IPS-18a (cell line): ENCODE measurements around the gene PATJ.
"Not testable (repeated sequence)": the region's sequence is repeated elsewhere in the genome, so short reads cannot be mapped to it uniquely, and the experiment has no call there.

Source experiments
- H3K27ac ChIP-seq: one replicate; pipeline ENCODE4 v1.5.1; 2013; ENCODE audit warnings: low read length
- H3K27me3 ChIP-seq: one replicate; pipeline ENCODE4 v1.6.1; 2013; ENCODE audit warnings: mild to moderate bottlenecking, low read length; ENCODE audit not compliant: control insufficient read depth, insufficient read depth
- H3K36me3 ChIP-seq: one replicate; pipeline ENCODE4 v1.6.1; 2013; ENCODE audit warnings: low read depth, low read length; ENCODE audit not compliant: control insufficient read depth
- H3K4me1 ChIP-seq: one replicate; pipeline ENCODE4 v1.6.1; 2013; ENCODE audit warnings: low read depth, low read length; ENCODE audit not compliant: control insufficient read depth
- H3K4me3 ChIP-seq: one replicate; pipeline ENCODE4 v1.5.1; 2013; ENCODE audit warnings: low read length
- H3K9ac ChIP-seq: one replicate; pipeline ENCODE4 v1.6.1; 2013; ENCODE audit warnings: mild to moderate bottlenecking, low read length, moderate library complexity
- H3K9me3 ChIP-seq: one replicate; pipeline ENCODE4 v1.6.1; 2013; ENCODE audit warnings: low read depth, low read length; ENCODE audit not compliant: control insufficient read depth

The PATJ gene

GRCh38 chr1:61842036-61842435, 99.8 kb downstream of the PATJ start:
- Histone ChIP-seq H3K9me3 (no peaks in the 10 kb centered on the region), H3K36me3 (no peaks in the 10 kb centered on the region), H3K4me1 (peaks cover 4% of the 10 kb centered on the region), H3K27me3 (no peaks in the 10 kb centered on the region), H3K9ac (no peak overlapping the region), H3K4me3 (no peak overlapping the region), H3K27ac (no peak overlapping the region)

DNA sequence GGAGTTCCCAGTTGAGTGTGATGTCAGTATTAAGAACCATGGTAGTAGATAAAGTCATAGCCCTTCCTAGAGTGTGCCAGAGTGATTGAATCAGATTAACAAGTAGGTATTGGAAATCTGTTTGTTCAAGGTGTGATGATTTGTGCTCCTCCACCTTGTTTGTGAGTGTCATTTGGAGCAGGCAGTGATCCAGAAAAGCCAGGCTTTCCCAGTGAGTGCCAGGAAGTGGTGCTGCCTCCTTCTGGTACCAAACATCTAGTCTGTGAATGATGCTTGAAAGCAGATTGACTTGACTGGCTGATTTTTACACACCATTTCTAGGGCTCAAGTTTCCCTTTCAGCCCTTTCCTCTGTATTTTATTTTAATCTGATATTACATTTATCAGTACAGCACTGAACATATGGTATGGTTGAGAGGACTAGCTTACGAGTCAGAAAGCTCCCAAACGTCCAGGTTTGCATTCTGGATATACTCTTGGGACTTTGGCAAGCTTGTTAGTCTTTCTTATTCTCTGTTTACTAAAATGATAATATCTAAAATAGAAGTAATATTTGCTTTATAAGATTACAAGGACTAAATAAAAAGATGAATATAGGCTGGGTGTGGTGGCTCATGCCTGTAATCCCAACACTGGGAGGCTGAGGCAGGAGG, 100.7 kb downstream of the PATJ start:
- H3K27me3 ChIP-seq, result no peaks in the 10 kb centered on the region
- H3K4me3 ChIP-seq, result no peak overlapping the region
- H3K9ac ChIP-seq, result no peak overlapping the region
- no peak overlapping the region for H3K27ac ChIP-seq
- H3K4me1 ChIP-seq, result peaks cover 4% of the 10 kb centered on the region
- H3K9me3 ChIP-seq, result no peaks in the 10 kb centered on the region
- H3K36me3 ChIP-seq, result no peaks in the 10 kb centered on the region

- H3K36me3 ChIP-seq, result no peaks in the 10 kb centered on the region
- H3K9me3 ChIP-seq, result no peaks in the 10 kb centered on the region
- H3K9ac ChIP-seq, result no peak overlapping the region
- H3K27ac ChIP-seq, result no peak overlapping the region
- H3K27me3 ChIP-seq, result no peaks in the 10 kb centered on the region
- H3K4me1 ChIP-seq, result peaks cover 4% of the 10 kb centered on the region
- H3K4me3 ChIP-seq, result no peak overlapping the region
Measured at GRCh38 chr1:61844006-61844405, 101.7 kb downstream of the PATJ start.

DNA sequence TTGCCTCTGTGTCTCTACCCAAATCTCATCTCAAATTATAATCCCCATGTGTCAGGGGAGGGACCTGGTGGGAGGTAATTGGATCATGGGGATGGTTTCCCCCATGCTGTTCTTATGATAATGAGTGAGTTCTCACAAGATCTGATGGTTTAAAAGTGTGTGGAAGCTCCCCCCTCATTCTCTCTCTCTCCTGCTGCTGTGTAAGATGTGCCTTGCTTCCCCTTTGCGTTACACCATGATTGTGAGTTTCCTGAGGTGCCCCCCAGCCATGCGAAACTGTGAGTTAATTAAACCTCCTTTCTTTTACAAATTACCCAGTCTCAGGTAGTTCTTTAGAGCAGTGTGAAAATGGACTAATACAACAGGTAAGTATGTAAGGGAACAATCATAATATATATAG, 102.4 kb downstream of the PATJ start:
- H3K4me1 ChIP-seq, H3K9me3 ChIP-seq, H3K9ac ChIP-seq, H3K4me3 ChIP-seq, H3K27me3 ChIP-seq, H3K27ac ChIP-seq, H3K36me3 ChIP-seq: not testable (repeated sequence)

- Histone ChIP-seq H3K36me3 (peaks cover 5% of the 10 kb centered on the region), H3K9ac (no peak overlapping the region), H3K27me3 (no peaks in the 10 kb centered on the region), H3K4me1 (peaks cover 13% of the 10 kb centered on the region), H3K9me3 (no peaks in the 10 kb centered on the region), H3K27ac (no peak overlapping the region), H3K4me3 (no peak overlapping the region)
Measured at GRCh38 chr1:61851235-61851634, 109.0 kb downstream of the PATJ start.

GRCh38 chr1:61851849-61852669, 109.8 kb downstream of the PATJ start:
- Histone ChIP-seq H3K9ac (no peak overlapping the region), H3K4me3 (no peak overlapping the region), H3K27ac (no peak overlapping the region), H3K4me1 (peaks cover 13% of the 10 kb centered on the region), H3K36me3 (peaks cover 9% of the 10 kb centered on the region), H3K27me3 (no peaks in the 10 kb centered on the region), H3K9me3 (no peaks in the 10 kb centered on the region)

GRCh38 chr1:61852670-61853015, 110.4 kb downstream of the PATJ start:
- H3K4me3 ChIP-seq, result no peak overlapping the region
- no peak overlapping the region for H3K9ac ChIP-seq
- no peaks in the 10 kb centered on the region for H3K27me3 ChIP-seq
- H3K9me3 ChIP-seq, result no peaks in the 10 kb centered on the region
- H3K27ac ChIP-seq, result no peak overlapping the region
- peaks cover 13% of the 10 kb centered on the region for H3K36me3 ChIP-seq
- peaks cover 13% of the 10 kb centered on the region for H3K4me1 ChIP-seq

DNA sequence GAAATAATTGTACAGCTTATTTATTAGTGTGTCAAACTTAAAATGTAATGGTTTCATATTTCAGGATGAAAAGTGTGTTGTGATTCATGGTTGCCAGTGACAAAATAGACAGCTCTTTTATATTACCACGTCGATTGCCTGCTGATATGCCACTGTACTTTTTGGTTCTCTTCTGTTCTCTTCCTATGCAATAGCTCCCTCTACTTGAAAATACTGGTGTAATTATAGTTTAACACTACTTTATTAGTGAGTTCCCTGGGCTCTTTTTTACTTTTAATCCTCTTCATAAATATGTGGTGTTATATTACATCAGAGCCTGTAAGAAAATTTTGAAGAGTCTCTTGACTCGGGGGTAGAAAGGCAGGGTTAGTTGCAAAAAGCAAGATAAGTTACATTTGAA, 111.3 kb downstream of the PATJ start:
- Histone ChIP-seq H3K9ac (no peak overlapping the region), H3K4me1 (peaks cover 13% of the 10 kb centered on the region), H3K4me3 (no peak overlapping the region), H3K9me3 (no peaks in the 10 kb centered on the region), H3K36me3 (peaks cover 15% of the 10 kb centered on the region), H3K27ac (no peak overlapping the region), H3K27me3 (no peaks in the 10 kb centered on the region)

- H3K36me3 ChIP-seq, result peaks cover 16% of the 10 kb centered on the region
Measured at GRCh38 chr1:61864489-61864888, 122.2 kb downstream of the PATJ start.

GRCh38 chr1:61865646-61866220, 123.5 kb downstream of the PATJ start:
- no peak overlapping the region for H3K9ac ChIP-seq
- H3K4me3 ChIP-seq, result no peak overlapping the region
- no peak overlapping the region for H3K27ac ChIP-seq
- peaks cover 16% of the 10 kb centered on the region for H3K36me3 ChIP-seq
- no peaks in the 10 kb centered on the region for H3K9me3 ChIP-seq
- H3K4me1 ChIP-seq, result no peaks in the 10 kb centered on the region
- no peaks in the 10 kb centered on the region for H3K27me3 ChIP-seq

More at GRCh38 chr1:61864489-61864888, 122.2 kb downstream of the PATJ start:
- no peaks in the 10 kb centered on the region for H3K9me3 ChIP-seq
- no peak overlapping the region for H3K27ac ChIP-seq
- no peaks in the 10 kb centered on the region for H3K4me1 ChIP-seq
- H3K9ac ChIP-seq, result no peak overlapping the region
- no peaks in the 10 kb centered on the region for H3K27me3 ChIP-seq
- no peak overlapping the region for H3K4me3 ChIP-seq

GRCh38 chr1:61869691-61870109, 127.4 kb downstream of the PATJ start:
- no peaks in the 10 kb centered on the region for H3K27me3 ChIP-seq
- H3K9ac ChIP-seq, result no peak overlapping the region
- H3K4me1 ChIP-seq, result no peaks in the 10 kb centered on the region
- no peaks in the 10 kb centered on the region for H3K9me3 ChIP-seq
- H3K36me3 ChIP-seq, result peaks cover 5% of the 10 kb centered on the region
- H3K4me3 ChIP-seq, result no peak overlapping the region
- H3K27ac ChIP-seq, result no peak overlapping the region
